PFSK-1 (cell line): ENCODE results near the gene SNRPF.

Experiments used
- POLR2AphosphoS5 ChIP-seq: IDR thresholded peaks from 2 replicates; pipeline ENCODE4 v1.6.1; 2012; ENCODE audit warnings: low read depth, mild to moderate bottlenecking, control low read depth, low read length, moderate library complexity
- SIN3A ChIP-seq: IDR thresholded peaks from 2 replicates; pipeline ENCODE4 v1.6.1; 2012; ENCODE audit warnings: mild to moderate bottlenecking, low read length, moderate library complexity, borderline replicate concordance; ENCODE audit not compliant: insufficient read depth
- TAF1 ChIP-seq: IDR thresholded peaks from 2 replicates; pipeline ENCODE4 v1.6.1; 2012; ENCODE audit warnings: low read length, control low read depth, borderline replicate concordance; ENCODE audit not compliant: insufficient read depth
- TF ChIP-seq, protein P1 (sequence below), 2 experiments: IDR thresholded peaks; 2 replicates each; pipeline versions ENCODE4 v1.6.1 to v1.8.0; 2011 to 2012; ENCODE audit warnings: low read depth in 2 of 2, low read length in 2 of 2, control low read depth in 1 of 2, inconsistent platforms in 1 of 2, mild to moderate bottlenecking in 1 of 2, moderate library complexity in 1 of 2; ENCODE audit not compliant: insufficient read depth in 1 of 2

DNA sequence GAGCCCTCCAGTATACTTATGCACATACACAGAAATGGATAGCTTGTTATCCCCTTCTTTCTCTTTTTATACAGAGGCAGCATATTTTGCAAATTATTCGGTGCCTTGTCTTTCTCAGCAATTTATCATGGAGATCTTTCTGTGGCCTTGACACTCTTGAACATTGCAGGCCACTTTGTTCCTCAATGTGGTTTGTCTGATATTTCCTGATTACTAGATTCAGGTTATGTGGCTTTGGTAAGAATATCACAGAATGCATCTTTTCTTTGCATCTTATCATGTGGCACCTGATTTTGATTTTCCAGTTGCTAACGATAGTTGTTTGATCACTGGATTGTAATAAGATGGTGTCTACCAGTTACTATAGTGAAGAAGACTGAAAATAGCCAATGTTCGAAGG, 7.1 kb upstream of the SNRPF start:
- TF ChIP-seq, protein P1, sequence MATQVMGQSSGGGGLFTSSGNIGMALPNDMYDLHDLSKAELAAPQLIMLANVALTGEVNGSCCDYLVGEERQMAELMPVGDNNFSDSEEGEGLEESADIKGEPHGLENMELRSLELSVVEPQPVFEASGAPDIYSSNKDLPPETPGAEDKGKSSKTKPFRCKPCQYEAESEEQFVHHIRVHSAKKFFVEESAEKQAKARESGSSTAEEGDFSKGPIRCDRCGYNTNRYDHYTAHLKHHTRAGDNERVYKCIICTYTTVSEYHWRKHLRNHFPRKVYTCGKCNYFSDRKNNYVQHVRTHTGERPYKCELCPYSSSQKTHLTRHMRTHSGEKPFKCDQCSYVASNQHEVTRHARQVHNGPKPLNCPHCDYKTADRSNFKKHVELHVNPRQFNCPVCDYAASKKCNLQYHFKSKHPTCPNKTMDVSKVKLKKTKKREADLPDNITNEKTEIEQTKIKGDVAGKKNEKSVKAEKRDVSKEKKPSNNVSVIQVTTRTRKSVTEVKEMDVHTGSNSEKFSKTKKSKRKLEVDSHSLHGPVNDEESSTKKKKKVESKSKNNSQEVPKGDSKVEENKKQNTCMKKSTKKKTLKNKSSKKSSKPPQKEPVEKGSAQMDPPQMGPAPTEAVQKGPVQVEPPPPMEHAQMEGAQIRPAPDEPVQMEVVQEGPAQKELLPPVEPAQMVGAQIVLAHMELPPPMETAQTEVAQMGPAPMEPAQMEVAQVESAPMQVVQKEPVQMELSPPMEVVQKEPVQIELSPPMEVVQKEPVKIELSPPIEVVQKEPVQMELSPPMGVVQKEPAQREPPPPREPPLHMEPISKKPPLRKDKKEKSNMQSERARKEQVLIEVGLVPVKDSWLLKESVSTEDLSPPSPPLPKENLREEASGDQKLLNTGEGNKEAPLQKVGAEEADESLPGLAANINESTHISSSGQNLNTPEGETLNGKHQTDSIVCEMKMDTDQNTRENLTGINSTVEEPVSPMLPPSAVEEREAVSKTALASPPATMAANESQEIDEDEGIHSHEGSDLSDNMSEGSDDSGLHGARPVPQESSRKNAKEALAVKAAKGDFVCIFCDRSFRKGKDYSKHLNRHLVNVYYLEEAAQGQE (IDR thresholded peaks at IDR 0.05; ENCODE audit: insufficient read depth in 1 of 2, low read depth in 2 of 2, low read length in 2 of 2), result no peak
- no peak for TF ChIP-seq SIN3A
- no peak for TF ChIP-seq TAF1
- TF ChIP-seq POLR2AphosphoS5, result no peak
